Caco-2 (cell line): Measurements from ENCODE around the gene COX6B1. TPM values are rescaled to one million over a fixed set of nuclear protein-coding genes. Genes with fewer than 3 reads are reported as not detected.

Experiments used
- BruUV-seq: library from RNA; stranded (reverse); fragments of 400-500 nt; replicated peaks from 2 replicates; lab custom pipeline; 2021; lab: Mats Ljungman, UMichigan
- CTCF ChIA-PET: fragments of 300-600 bp; sonication (Branson Sonifier 250); formaldehyde crosslinking; loops from one replicate; lab custom pipeline; 2022; ENCODE audit warnings: antibody characterized with exemption; lab: Charles Lee
- POLR2A ChIA-PET: fragments of 300-600 bp; sonication (Branson Sonifier 250); formaldehyde crosslinking; loops from one replicate; lab custom pipeline; 2022; ENCODE audit warnings: antibody characterized with exemption; lab: Charles Lee
- DNase-seq, 2 experiments: peaks; one replicate each; pipeline versions ENCODE4 v3.0.0 to v3.0.0-alpha.2; 2020 to 2022
- H3K27me3 ChIP-seq: replicated peaks from 2 replicates; pipeline ENCODE4 v1.6.0; 2011; ENCODE audit warnings: low read length; ENCODE audit not compliant: control insufficient read depth, insufficient read depth
- H3K36me3 ChIP-seq: 2 replicates; pipeline ENCODE4 v1.5.1; 2011; ENCODE audit warnings: low read length; ENCODE audit not compliant: control insufficient read depth, insufficient read depth
- H3K4me1 ChIP-seq: fragments of 250-450 bp; sonication (Bioruptor Pico); 2 replicates; pipeline ENCODE4 v1.5.1; 2020; ENCODE audit warnings: mild to moderate bottlenecking
- H3K4me3 ChIP-seq: 2 replicates; pipeline ENCODE4 v1.5.1; 2011; ENCODE audit warnings: low read depth, mild to moderate bottlenecking, control low read depth, low read length
- H3K9me3 ChIP-seq: fragments of 250-450 bp; sonication (Bioruptor Pico); 2 replicates; pipeline ENCODE4 v1.5.1; 2020; ENCODE audit warnings: mild to moderate bottlenecking, moderate library complexity
- H3K27ac Mint-ChIP-seq: one replicate; pipeline ENCODE4 v1.8.0; 2022; ENCODE audit warnings: mixed read lengths; ENCODE audit not compliant: unreplicated experiment
- H3K27me3 Mint-ChIP-seq: one replicate; pipeline ENCODE4 v1.8.0; 2022; ENCODE audit warnings: mixed read lengths; ENCODE audit not compliant: insufficient read depth, unreplicated experiment
- H3K36me3 Mint-ChIP-seq: one replicate; pipeline ENCODE4 v1.8.0; 2022; ENCODE audit warnings: mild to moderate bottlenecking, mixed read lengths; ENCODE audit not compliant: insufficient read depth, unreplicated experiment
- H3K4me1 Mint-ChIP-seq: one replicate; pipeline ENCODE4 v1.8.0; 2022; ENCODE audit warnings: low read depth, mixed read lengths; ENCODE audit not compliant: unreplicated experiment
- H3K4me3 Mint-ChIP-seq: one replicate; pipeline ENCODE4 v1.8.0; 2022; ENCODE audit warnings: mild to moderate bottlenecking, moderate library complexity, mixed read lengths; ENCODE audit not compliant: unreplicated experiment
- H3K9me3 Mint-ChIP-seq: one replicate; pipeline ENCODE4 v1.8.0; 2022; ENCODE audit warnings: mixed read lengths; ENCODE audit not compliant: unreplicated experiment
- intact Hi-C: fragments of 100-400 bp; cut with micrococcal nuclease; formaldehyde crosslinking; loops from one replicate; pipeline ENCODE4 v1.10.0; 2022; ENCODE audit not compliant: unreplicated experiment
- total RNA-seq: library from RNA; stranded (reverse); gene quantifications from 2 replicates; pipeline ENCODE4 v1.2.3, GENCODE V29; 2022
- TF ChIP-seq, protein P1 (sequence below), 2 experiments: fragments of 200-600 bp in 1 of 2; IDR thresholded peaks; 1 replicate in 1 of 2; 2 replicates in 1 of 2; pipeline versions ENCODE4 v1.5.1 to v1.8.0; 2011 to 2022; ENCODE audit warnings: antibody characterized with exemption in 1 of 2, control low read depth in 1 of 2, inconsistent platforms in 1 of 2, low read depth in 1 of 2, low read length in 1 of 2, mild to moderate bottlenecking in 1 of 2, moderate library complexity in 1 of 2; ENCODE audit not compliant: insufficient read depth in 1 of 2, severe bottlenecking in 1 of 2, unreplicated experiment in 1 of 2

Gene COX6B1
- total RNA-seq, 1 experiment from 2014 or later, result 551 TPM

- H3K4me1 Mint-ChIP-seq, result peaks cover 6% of the 10 kb centered on the region
- no TSS peak for BruUV-seq
- H3K36me3 ChIP-seq, result no peaks in the 10 kb centered on the region
- H3K27ac Mint-ChIP-seq, result no peak overlapping the region
- DNase-seq, result no peak
- no peaks in the 10 kb centered on the region for H3K9me3 Mint-ChIP-seq
- H3K9me3 ChIP-seq, result no peaks in the 10 kb centered on the region; the same call in 1 of the 2 replicates
- TF ChIP-seq, protein P1, sequence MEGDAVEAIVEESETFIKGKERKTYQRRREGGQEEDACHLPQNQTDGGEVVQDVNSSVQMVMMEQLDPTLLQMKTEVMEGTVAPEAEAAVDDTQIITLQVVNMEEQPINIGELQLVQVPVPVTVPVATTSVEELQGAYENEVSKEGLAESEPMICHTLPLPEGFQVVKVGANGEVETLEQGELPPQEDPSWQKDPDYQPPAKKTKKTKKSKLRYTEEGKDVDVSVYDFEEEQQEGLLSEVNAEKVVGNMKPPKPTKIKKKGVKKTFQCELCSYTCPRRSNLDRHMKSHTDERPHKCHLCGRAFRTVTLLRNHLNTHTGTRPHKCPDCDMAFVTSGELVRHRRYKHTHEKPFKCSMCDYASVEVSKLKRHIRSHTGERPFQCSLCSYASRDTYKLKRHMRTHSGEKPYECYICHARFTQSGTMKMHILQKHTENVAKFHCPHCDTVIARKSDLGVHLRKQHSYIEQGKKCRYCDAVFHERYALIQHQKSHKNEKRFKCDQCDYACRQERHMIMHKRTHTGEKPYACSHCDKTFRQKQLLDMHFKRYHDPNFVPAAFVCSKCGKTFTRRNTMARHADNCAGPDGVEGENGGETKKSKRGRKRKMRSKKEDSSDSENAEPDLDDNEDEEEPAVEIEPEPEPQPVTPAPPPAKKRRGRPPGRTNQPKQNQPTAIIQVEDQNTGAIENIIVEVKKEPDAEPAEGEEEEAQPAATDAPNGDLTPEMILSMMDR (IDR thresholded peaks at IDR 0.05; ENCODE audit: insufficient read depth in 1 of 2, low read depth in 1 of 2, low read length in 1 of 2, severe bottlenecking in 1 of 2, unreplicated experiment in 1 of 2), result no peak
- ChIA-PET CTCF (interaction anchor here (0.6 kb wide), 1 partner anchor 25 kb away, joined by 4 read pairs; no protein-coding TSS in a partner anchor), POLR2A (interaction anchor here (0.5 kb wide), 1 partner anchor 19 kb away, joined by 3 read pairs; no protein-coding TSS in a partner anchor)
- H3K4me3 Mint-ChIP-seq, result no peak overlapping the region
- intact Hi-C loops, result no loop called here
- no peak overlapping the region for H3K4me3 ChIP-seq
- no peaks in the 10 kb centered on the region for H3K4me1 ChIP-seq
- H3K36me3 Mint-ChIP-seq, result no peaks in the 10 kb centered on the region
- no peaks in the 10 kb centered on the region for H3K27me3 Mint-ChIP-seq
- no peaks in the 10 kb centered on the region for H3K27me3 ChIP-seq
Measured at GRCh38 chr19:35695895-35696422, 47.8 kb downstream of the COX6B1 start.

- Histone ChIP-seq H3K9me3 (no peaks in the 10 kb centered on the region; the same call in 1 of the 2 replicates), H3K4me3 (no peak overlapping the region), H3K27me3 (no peaks in the 10 kb centered on the region), H3K4me1 (no peaks in the 10 kb centered on the region), H3K36me3 (no peaks in the 10 kb centered on the region)
- TF ChIP-seq, protein P1 (IDR thresholded peaks at IDR 0.05; ENCODE audit: insufficient read depth in 1 of 2, low read depth in 1 of 2, low read length in 1 of 2, severe bottlenecking in 1 of 2, unreplicated experiment in 1 of 2), result no peak
- peak in 1 of 2 experiments; percentile 19 for DNase-seq
- no peaks in the 10 kb centered on the region for H3K9me3 Mint-ChIP-seq
- H3K4me1 Mint-ChIP-seq, result peaks cover 6% of the 10 kb centered on the region
- ChIA-PET POLR2A (interaction anchor here (0.5 to 1.3 kb wide), 2 partner anchors 18 to 49 kb away, joined by 3 to 4 read pairs; partner anchors contain the start of gene COX6B1), CTCF (interaction anchor here (0.6 to 1.1 kb wide), 3 partner anchors 19 to 157 kb away, joined by 3 to 4 read pairs (median 3); no protein-coding TSS in a partner anchor)
- H3K27ac Mint-ChIP-seq, result no peak overlapping the region
- no peaks in the 10 kb centered on the region for H3K27me3 Mint-ChIP-seq
- no TSS peak for BruUV-seq
- H3K4me3 Mint-ChIP-seq, result no peak overlapping the region
- intact Hi-C loops, result no loop called here
- H3K36me3 Mint-ChIP-seq, result no peaks in the 10 kb centered on the region
Measured at GRCh38 chr19:35696835-35697234, 48.7 kb downstream of the COX6B1 start.

DNA sequence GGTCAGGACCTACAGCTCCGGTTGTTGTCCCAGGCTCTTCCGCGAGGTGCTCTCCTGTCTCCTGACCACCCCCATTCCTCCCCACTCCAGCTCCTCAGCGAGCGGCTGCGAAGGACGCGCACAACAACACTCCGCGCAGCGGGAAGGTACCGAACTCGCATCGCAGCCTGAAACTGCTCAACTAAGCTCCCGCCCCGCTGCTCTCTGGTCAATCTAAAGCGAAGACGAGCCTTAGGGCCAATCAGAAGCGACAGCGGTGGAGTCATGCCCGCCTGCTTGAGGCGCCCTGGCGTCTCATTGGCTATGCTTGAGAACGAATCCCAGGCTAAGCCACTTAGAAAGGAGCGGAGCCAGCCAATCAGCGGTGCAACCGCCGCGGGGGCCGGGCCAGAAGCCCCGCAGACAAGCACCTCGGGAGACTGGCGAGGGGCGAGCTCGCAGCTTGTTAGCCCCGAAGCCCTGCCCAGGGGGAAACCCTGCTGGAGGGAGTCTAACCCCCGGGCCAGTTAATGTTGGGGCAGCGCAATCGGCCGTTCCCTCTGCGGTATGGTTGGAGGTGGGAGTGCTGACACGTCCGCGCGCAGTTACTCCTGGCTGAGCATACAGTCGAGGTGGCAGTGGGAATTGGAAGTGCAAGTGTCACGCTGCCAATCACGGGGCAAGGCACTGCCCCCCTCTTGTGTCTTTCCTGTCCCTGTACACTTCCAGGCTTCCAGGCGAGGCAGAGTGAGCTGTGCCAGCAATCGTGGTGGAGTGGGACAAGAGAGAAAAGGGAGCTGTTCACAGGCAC lies 54.3 kb downstream of the COX6B1 start:
- intact Hi-C loops, result loop anchor here (1.0 to 5.0 kb wide), 3 partner anchors 9 to 350 kb away; partner anchors contain the start of genes THAP8 and WDR62
- peak overlapping the region; percentile 64 for H3K27ac Mint-ChIP-seq
- ChIA-PET POLR2A (interaction anchor here (0.5 to 1.2 kb wide), 7 partner anchors 18 to 435 kb away, joined by 3 to 9 read pairs (median 3); partner anchors contain the start of genes COX6B1 and LIN37), CTCF (interaction anchor here (0.5 to 1.7 kb wide), 14 partner anchors 8 to 229 kb away, joined by 3 to 8 read pairs (median 4); partner anchors contain the start of genes COX6B1, LIN37, PSENEN and U2AF1L4)
- peak; percentile 95 to 98 for DNase-seq
- no peaks in the 10 kb centered on the region for H3K9me3 ChIP-seq
- H3K4me3 ChIP-seq, result peak overlapping the region; percentile 71
- BruUV-seq, result no TSS peak
- H3K27me3 Mint-ChIP-seq, result peaks cover 3% of the 10 kb centered on the region
- H3K4me1 Mint-ChIP-seq, result peaks cover 6% of the 10 kb centered on the region
- H3K4me3 Mint-ChIP-seq, result peak overlapping the region; percentile 82
- H3K27me3 ChIP-seq, result no peaks in the 10 kb centered on the region
- H3K9me3 Mint-ChIP-seq, result no peaks in the 10 kb centered on the region
- no peaks in the 10 kb centered on the region for H3K4me1 ChIP-seq
- TF ChIP-seq, protein P1 (IDR thresholded peaks at IDR 0.05; ENCODE audit: insufficient read depth in 1 of 2, low read depth in 1 of 2, low read length in 1 of 2, severe bottlenecking in 1 of 2, unreplicated experiment in 1 of 2), result no peak
- H3K36me3 ChIP-seq, result no peaks in the 10 kb centered on the region
- peaks cover 9% of the 10 kb centered on the region for H3K36me3 Mint-ChIP-seq
